Esophagus squamous epithelium (tissue), 4 donors: ENCODE measurements around the gene FKBP8.

Experiments
- POLR2A ChIP-seq, 4 donors: fragments of 450-650 bp; IDR thresholded peaks; one replicate each; pipeline ENCODE4 v1.6.1; 2017; ENCODE audit warnings: antibody characterized with exemption in 4 of 4, mild to moderate bottlenecking in 4 of 4, moderate library complexity in 3 of 4
- TF ChIP-seq, protein P1 (sequence below), 6 experiments: fragments of 450-650 bp in 4 of 6; fragments of 200-600 bp in 2 of 6; sonication (generic) in 2 of 6; IDR thresholded peaks; one replicate each; pipeline ENCODE4 v1.5.1; 2016 to 2019; ENCODE audit warnings: antibody characterized with exemption in 6 of 6, mild to moderate bottlenecking in 4 of 6, moderate library complexity in 4 of 6

DNA sequence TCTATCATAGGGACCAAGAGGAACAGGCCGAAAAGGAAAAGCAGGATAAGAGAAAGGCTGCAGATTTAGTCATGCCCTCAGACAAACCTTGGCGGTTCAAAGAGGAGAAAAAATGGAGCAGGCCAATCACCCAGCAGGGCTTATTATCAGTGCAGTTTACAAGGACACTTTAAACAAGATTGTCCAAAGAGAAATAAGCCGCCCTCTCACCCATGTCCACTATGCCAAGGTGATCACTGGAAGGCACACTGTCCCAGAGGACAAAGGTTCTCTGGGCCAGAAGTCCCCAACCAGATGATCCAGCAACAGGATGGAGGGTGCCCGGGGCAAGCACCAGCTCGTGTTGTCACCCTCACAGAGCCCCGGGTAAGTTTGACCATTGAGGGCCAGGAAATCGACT, 36.9 kb upstream of the FKBP8 start:
- TF ChIP-seq, protein P1, sequence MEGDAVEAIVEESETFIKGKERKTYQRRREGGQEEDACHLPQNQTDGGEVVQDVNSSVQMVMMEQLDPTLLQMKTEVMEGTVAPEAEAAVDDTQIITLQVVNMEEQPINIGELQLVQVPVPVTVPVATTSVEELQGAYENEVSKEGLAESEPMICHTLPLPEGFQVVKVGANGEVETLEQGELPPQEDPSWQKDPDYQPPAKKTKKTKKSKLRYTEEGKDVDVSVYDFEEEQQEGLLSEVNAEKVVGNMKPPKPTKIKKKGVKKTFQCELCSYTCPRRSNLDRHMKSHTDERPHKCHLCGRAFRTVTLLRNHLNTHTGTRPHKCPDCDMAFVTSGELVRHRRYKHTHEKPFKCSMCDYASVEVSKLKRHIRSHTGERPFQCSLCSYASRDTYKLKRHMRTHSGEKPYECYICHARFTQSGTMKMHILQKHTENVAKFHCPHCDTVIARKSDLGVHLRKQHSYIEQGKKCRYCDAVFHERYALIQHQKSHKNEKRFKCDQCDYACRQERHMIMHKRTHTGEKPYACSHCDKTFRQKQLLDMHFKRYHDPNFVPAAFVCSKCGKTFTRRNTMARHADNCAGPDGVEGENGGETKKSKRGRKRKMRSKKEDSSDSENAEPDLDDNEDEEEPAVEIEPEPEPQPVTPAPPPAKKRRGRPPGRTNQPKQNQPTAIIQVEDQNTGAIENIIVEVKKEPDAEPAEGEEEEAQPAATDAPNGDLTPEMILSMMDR (IDR thresholded peaks at IDR 0.05) = no peak
- no peak for TF ChIP-seq POLR2A (IDR thresholded peaks at IDR 0.05)
